Endothelial cell of umbilical vein (primary cell): ENCODE data around the gene MAML3.

ENCODE experiments used
- CTCF ChIP-seq, 2 donors: IDR thresholded peaks; 1 replicate in 1 of 2; 2 replicates in 1 of 2; pipeline ENCODE4 v1.5.1; 2011; ENCODE audit warnings: low read length in 2 of 2, mild to moderate bottlenecking in 2 of 2, moderate library complexity in 2 of 2, control low read depth in 1 of 2, inconsistent platforms in 1 of 2, low read depth in 1 of 2; ENCODE audit not compliant: insufficient read depth in 1 of 2; ENCODE audit errors: extremely low read depth in 1 of 2
- EZH2 ChIP-seq: IDR thresholded peaks from 2 replicates; pipeline ENCODE4 v1.6.1; 2012; ENCODE audit warnings: borderline replicate concordance, low read depth, mild to moderate bottlenecking, moderate library complexity, low read length, inconsistent platforms; ENCODE audit not compliant: severe bottlenecking
- MAX ChIP-seq: IDR thresholded peaks from 2 replicates; pipeline ENCODE4 v1.6.1; 2011; ENCODE audit not compliant: insufficient read depth, insufficient read length
- POLR2A ChIP-seq: IDR thresholded peaks from 2 replicates; pipeline ENCODE4 v1.6.1; 2012; ENCODE audit warnings: low read depth, mild to moderate bottlenecking, control low read depth, low read length

- TF ChIP-seq CTCF (IDR thresholded peaks at IDR 0.05; ENCODE audit: extremely low read depth in 1 of 2, insufficient read depth in 1 of 2, low read depth in 1 of 2, low read length in 2 of 2): no peak
- TF ChIP-seq POLR2A: no peak
- TF ChIP-seq EZH2: no peak
- no peak for TF ChIP-seq MAX
Measured at GRCh38 chr4:140109292-140109691, 44.7 kb downstream of the MAML3 start.
